Measurements from ENCODE around the gene TMEM234.

Gene TMEM234

DNA sequence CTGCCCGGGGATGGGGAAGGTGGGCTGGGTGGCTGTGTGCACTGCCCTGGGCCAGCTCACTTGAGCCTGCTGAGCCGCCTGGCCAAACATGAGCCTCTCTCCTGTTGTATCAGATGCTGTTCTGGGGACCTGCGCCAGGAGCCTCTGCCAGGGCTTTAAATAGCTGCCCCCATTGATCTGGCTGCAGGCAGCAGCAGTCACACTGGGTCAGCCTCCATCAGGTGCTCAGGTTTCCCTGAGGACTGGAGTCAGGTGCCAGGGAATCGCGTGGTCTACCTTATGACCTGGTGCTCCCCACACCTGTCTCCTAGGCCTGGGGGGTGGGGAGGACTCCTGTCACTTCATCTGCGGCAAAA lies 22.5 kb downstream of the TMEM234 start:
- TF ChIP-seq CTCF (IDR thresholded peaks at IDR 0.05; ENCODE audit: low read depth, low read length): no peak
- DNase-seq (ENCODE audit: low read depth in 2 of 2): peak in 1 of 2 donors; percentile 29
- peak overlapping the region in 1 of 2 donors; percentile 77 for H3K4me3 ChIP-seq (replicated peaks in 1 of 2; ENCODE audit: low read depth in 2 of 2, low read length in 2 of 2)

DNA sequence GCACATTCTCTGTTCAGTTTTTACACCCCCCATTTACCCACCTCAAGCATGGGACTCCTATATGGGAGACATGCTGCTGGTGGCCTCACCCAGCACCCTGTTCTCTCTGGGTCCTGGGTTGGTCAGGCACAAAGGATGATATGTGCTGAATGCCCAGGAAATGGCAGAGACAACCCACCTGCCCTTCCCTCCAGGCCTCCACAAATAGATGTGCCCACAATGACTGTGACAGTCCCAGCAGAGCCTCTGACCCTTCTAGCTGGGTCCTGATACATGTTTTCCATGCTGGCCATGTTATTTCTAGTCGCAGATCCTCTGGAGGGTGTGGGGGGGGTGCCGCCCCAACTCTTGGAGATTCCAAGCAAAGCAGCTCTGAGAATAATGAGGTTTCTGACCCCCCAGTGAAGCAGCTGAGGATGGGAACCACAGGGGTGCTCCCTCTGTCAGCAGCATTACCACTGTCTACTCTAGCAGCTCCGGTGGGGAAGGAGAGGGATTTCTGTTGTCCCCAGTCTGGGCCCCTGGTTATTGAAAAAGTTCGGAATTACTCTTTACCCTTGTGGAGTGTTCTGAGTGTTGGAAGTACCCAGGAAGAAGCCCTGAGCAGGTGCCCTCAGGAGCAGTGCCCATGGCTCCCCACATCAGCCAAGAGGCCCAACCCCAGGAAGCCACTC lies 23.0 kb downstream of the TMEM234 start:
- TF ChIP-seq CTCF (IDR thresholded peaks at IDR 0.05; ENCODE audit: low read depth, low read length): no peak
- H3K4me3 ChIP-seq (replicated peaks in 1 of 2; ENCODE audit: low read depth in 2 of 2, low read length in 2 of 2): no peak overlapping the region
- DNase-seq (ENCODE audit: low read depth in 2 of 2): no peak

GRCh38 chr1:32198237-32199042 lies 23.7 kb downstream of the TMEM234 start:
- H3K4me3 ChIP-seq (replicated peaks in 1 of 2; ENCODE audit: low read depth in 2 of 2, low read length in 2 of 2): no peak overlapping the region
- no peak for TF ChIP-seq CTCF (IDR thresholded peaks at IDR 0.05; ENCODE audit: low read depth, low read length)
- DNase-seq (ENCODE audit: low read depth in 2 of 2): no peak

GRCh38 chr1:32197837-32198236 lies 24.3 kb downstream of the TMEM234 start:
- no peak for DNase-seq (ENCODE audit: low read depth in 2 of 2)
- TF ChIP-seq CTCF (IDR thresholded peaks at IDR 0.05; ENCODE audit: low read depth, low read length): no peak
- H3K4me3 ChIP-seq (replicated peaks in 1 of 2; ENCODE audit: low read depth in 2 of 2, low read length in 2 of 2): no peak overlapping the region

DNA sequence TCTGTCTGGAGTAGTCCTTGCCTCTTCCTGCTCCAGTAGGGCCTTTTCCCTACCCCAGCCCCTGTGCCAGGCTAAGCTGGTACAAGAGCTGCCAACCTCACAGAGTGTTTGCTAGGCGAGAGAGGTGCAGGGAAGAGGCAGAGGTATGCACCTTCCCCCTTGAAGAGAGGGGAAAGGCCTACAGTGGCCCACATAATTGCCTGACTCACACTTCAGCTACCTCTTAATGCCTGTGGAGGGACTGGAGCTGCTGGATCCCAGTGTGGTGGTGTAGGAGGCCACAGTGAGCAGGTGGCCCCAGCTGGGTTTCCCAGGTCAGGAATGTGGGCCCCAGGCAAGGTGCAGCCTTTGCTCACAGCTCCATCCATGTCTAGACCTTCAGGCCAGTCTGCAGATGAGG lies 25.1 kb downstream of the TMEM234 start:
- no peak for DNase-seq (ENCODE audit: low read depth in 2 of 2)
- TF ChIP-seq CTCF (IDR thresholded peaks at IDR 0.05; ENCODE audit: low read depth, low read length): no peak
- H3K4me3 ChIP-seq (replicated peaks in 1 of 2; ENCODE audit: low read depth in 2 of 2, low read length in 2 of 2): no peak overlapping the region

DNA sequence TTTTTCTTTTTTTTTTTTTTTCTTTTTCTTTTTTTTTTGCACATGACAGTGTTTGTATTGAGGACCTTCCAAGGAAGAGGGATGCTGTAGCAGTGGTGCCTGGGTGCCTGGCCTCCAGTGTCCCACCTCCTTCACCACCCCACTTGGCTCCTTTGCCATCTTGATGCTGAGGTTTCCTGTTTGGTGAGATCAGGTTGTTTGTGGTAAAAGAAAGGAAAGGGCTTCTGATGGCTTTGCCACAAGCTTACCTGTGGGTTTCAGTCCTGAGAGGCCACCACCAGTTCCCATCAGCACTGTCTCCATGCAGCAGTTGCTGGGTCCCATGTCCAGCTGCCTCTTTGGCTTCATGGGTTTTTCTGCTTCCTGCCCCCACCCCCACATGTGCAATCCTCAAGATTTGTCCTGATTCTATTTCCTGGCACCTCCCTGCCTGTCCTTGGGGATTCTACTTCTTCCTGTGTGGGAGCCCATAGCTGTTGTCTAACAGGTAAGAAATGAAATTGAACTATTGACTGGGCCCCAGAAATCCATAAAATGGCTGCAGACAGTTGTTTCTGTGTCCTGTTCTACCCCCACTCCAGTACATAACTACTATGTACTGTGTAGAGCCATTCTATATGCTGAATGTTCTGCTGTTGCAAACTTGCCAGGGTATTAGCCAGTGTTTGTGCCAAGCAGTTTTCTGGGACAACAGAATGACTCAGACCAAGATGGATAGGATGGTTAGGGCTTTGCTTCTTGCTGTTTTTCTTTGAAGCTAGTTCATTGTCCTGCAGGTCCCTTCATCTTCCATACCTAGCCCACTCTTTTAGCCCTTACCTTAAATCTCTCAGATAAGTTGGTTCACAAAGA lies 26.0 kb downstream of the TMEM234 start:
- H3K4me3 ChIP-seq (replicated peaks in 1 of 2; ENCODE audit: low read depth in 2 of 2, low read length in 2 of 2): no peak overlapping the region
- peak in 1 of 2 donors; percentile 53 for DNase-seq (ENCODE audit: low read depth in 2 of 2)
- no peak for TF ChIP-seq CTCF (IDR thresholded peaks at IDR 0.05; ENCODE audit: low read depth, low read length)

All from cardiac fibroblast (primary cell).